ENCODE results near the gene PSMD10.

PSMD10 gene

DNA sequence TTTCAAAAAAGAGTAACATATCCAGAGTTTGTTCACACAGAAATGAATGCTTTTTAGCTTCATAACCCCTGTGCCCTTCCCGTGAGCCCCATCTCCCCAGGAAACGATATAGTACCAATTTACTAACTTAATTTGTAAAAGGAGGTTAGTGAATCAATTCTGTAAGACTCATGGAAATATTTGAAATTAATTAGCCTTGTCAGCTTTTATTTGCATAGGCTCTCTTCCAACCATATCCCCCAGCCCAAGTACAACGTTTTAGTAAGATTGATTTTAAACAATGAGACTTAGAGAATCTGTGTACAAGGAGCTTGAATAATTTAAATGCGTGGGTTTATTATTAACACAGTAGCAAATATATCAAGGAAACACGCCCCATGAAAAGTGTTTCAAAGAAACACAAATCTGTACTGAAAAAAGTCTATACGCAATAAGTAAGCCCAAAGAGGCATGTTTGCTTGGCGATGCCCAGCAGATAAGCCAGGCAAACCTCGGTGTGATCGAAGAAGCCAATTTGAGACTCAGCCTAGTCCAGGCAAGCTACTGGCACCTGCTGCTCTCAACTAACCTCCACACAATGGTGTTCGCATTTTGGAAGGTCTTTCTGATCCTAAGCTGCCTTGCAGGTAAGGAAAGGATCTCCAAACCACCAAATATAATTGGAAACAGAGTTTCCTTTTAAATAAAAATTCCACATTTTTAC is 46.6 kb downstream of the PSMD10 start, which contains the start of gene VSIG1:
TSS of gene VSIG1 (plus strand) at position 512 of the 703 bp plus-strand sequence. CDS start at position 578, 66 bp downstream.
- no peak within 1 kb of the TSS for H2AFZ ChIP-seq (ENCODE audit: low read depth)
- H3K27me3 ChIP-seq (ENCODE audit: insufficient read depth, low read depth), result no peaks in the 10 kb centered on the region

GRCh38 chrX:108036298-108036973 is 54.9 kb downstream of the PSMD10 start:
- no peaks in the 10 kb centered on the region for H4K20me1 ChIP-seq (ENCODE audit: insufficient read depth)
- H3K9ac ChIP-seq, result no peak overlapping the region
- H3K36me3 ChIP-seq (ENCODE audit: insufficient read depth), result no peaks in the 10 kb centered on the region
- no peaks in the 10 kb centered on the region for H3K79me2 ChIP-seq (ENCODE audit: insufficient read depth, low read depth)
- TF ChIP-seq, protein P1, sequence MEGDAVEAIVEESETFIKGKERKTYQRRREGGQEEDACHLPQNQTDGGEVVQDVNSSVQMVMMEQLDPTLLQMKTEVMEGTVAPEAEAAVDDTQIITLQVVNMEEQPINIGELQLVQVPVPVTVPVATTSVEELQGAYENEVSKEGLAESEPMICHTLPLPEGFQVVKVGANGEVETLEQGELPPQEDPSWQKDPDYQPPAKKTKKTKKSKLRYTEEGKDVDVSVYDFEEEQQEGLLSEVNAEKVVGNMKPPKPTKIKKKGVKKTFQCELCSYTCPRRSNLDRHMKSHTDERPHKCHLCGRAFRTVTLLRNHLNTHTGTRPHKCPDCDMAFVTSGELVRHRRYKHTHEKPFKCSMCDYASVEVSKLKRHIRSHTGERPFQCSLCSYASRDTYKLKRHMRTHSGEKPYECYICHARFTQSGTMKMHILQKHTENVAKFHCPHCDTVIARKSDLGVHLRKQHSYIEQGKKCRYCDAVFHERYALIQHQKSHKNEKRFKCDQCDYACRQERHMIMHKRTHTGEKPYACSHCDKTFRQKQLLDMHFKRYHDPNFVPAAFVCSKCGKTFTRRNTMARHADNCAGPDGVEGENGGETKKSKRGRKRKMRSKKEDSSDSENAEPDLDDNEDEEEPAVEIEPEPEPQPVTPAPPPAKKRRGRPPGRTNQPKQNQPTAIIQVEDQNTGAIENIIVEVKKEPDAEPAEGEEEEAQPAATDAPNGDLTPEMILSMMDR (conservative IDR thresholded peaks at IDR 0.05; ENCODE audit: low read depth, low read length), result no peak
- no peak overlapping the region for H3K27ac ChIP-seq
- H2AFZ ChIP-seq (ENCODE audit: low read depth), result no peak overlapping the region
- no peaks in the 10 kb centered on the region for H3K27me3 ChIP-seq (ENCODE audit: insufficient read depth, low read depth)
- H3K4me3 ChIP-seq (IDR thresholded peaks at IDR 0.05; ENCODE audit: insufficient read depth, low read depth, low read length), result no peak overlapping the region
- H3K4me2 ChIP-seq, result no peak overlapping the region
- H3K4me1 ChIP-seq (ENCODE audit: low read depth, poor library complexity, severe bottlenecking), result no peaks in the 10 kb centered on the region

More for the DNA sequence above, 46.6 kb downstream of the PSMD10 start, which contains the start of gene VSIG1:
- Histone ChIP-seq H3K4me3 (IDR thresholded peaks at IDR 0.05; ENCODE audit: insufficient read depth, low read depth, low read length) (no peak within 1 kb of the TSS), H3K4me1 (ENCODE audit: low read depth, poor library complexity, severe bottlenecking) (no peaks in the 10 kb centered on the region), H3K4me2 (no peak within 1 kb of the TSS), H4K20me1 (ENCODE audit: insufficient read depth) (no peaks in the 10 kb centered on the region), H3K27ac (no peak within 1 kb of the TSS), H3K9ac (no peak within 1 kb of the TSS), H3K79me2 (ENCODE audit: insufficient read depth, low read depth) (no peaks in the 10 kb centered on the region), H3K36me3 (ENCODE audit: insufficient read depth) (no peaks in the 10 kb centered on the region)
- TF ChIP-seq, protein P1 (conservative IDR thresholded peaks at IDR 0.05; ENCODE audit: low read depth, low read length), result no peak

DNA sequence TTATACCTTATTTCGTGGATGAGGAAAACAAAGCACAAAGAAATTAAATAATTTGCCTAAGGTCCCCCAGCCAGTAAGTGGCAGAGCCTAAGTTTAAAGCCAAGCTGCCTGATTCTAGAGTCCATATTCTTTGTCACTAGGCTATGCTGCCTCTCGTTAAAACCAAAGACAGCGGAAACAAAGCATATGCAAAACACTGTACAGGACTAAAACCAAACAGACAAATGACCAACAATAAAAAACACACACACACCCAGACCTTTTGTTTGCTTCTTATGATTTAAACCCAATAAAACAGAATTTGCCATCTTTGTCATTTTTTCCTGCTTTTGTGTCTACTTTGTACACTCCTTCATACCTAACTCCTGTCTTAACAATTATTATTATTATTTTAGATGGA is 56.6 kb downstream of the PSMD10 start:
- Histone ChIP-seq H4K20me1 (ENCODE audit: insufficient read depth) (no peaks in the 10 kb centered on the region), H3K79me2 (ENCODE audit: insufficient read depth, low read depth) (no peaks in the 10 kb centered on the region)

More for the DNA sequence above, 56.6 kb downstream of the PSMD10 start:
- Histone ChIP-seq H3K27ac (no peak overlapping the region), H3K27me3 (ENCODE audit: insufficient read depth, low read depth) (no peaks in the 10 kb centered on the region), H3K36me3 (ENCODE audit: insufficient read depth) (no peaks in the 10 kb centered on the region), H3K4me1 (ENCODE audit: low read depth, poor library complexity, severe bottlenecking) (no peaks in the 10 kb centered on the region), H3K9ac (no peak overlapping the region), H2AFZ (ENCODE audit: low read depth) (no peak overlapping the region), H3K4me3 (IDR thresholded peaks at IDR 0.05; ENCODE audit: insufficient read depth, low read depth, low read length) (no peak overlapping the region), H3K4me2 (no peak overlapping the region)
- TF ChIP-seq, protein P1 (conservative IDR thresholded peaks at IDR 0.05; ENCODE audit: low read depth, low read length), result no peak

Measured in KMS-11 (cell line).